GM12878 (cell line): ENCODE measurements around the gene OLFML2B. TPM values are rescaled to one million over a fixed set of nuclear protein-coding genes. Genes with fewer than 3 reads are reported as not detected.

Experiments used
- ATAC-seq: fragments of 200-7000 bp; cut with Tn5 transposase; 3 replicates; pipeline ENCODE4 v1.9.1; 2020; ENCODE audit warnings: mild to moderate bottlenecking, moderate library complexity
- BruUV-seq: library from RNA; stranded (reverse); fragments of 400-500 nt; replicated peaks from 2 replicates; lab custom pipeline; 2021; lab: Mats Ljungman, UMichigan
- CTCF ChIA-PET: fragments of 300-600 bp; sonication (Branson Sonifier 250); formaldehyde crosslinking; extraction: SDS; loops from one replicate; lab custom pipeline; 2021; ENCODE audit warnings: inconsistent platforms; lab: Yijun Ruan, JAX
- POLR2A ChIA-PET: fragments of 350-600 bp; formaldehyde crosslinking; extraction: SDS; loops from one replicate; lab custom pipeline; 2021; ENCODE audit warnings: inconsistent platforms; lab: Charles Lee
- RAD21 ChIA-PET: fragments of 300-600 bp; sonication (Branson Sonifier 250); formaldehyde crosslinking; loops from one replicate; lab custom pipeline; 2023; ENCODE audit warnings: antibody characterized with exemption; ENCODE audit not compliant: unreplicated experiment; lab: Charles Lee
- SMC1A ChIA-PET: fragments of 300-600 bp; sonication (Branson Sonifier 250); formaldehyde crosslinking; loops from one replicate; lab custom pipeline; 2023; ENCODE audit not compliant: unreplicated experiment, uncharacterized antibody; lab: Charles Lee
- DNase-seq: peaks from one replicate; pipeline ENCODE4 v3.0.0-alpha.2; 2011; ENCODE audit warnings: low read depth, low spot score
- FAIRE-seq: peaks from 3 replicates; lab custom pipeline; 2011; peaks lifted over from hg19 to GRCh38; lab: Jason Lieb, UNC
- H2AFZ ChIP-seq: 2 replicates; pipeline ENCODE4 v1.6.0; 2011; ENCODE audit warnings: low read depth, low read length, control low read depth; ENCODE audit not compliant: control insufficient read depth
- H3K27ac ChIP-seq: 2 replicates; pipeline ENCODE4 v1.5.1; 2011; ENCODE audit warnings: control low read depth; ENCODE audit not compliant: control insufficient read depth, insufficient read depth
- H3K27me3 ChIP-seq, 2 experiments: replicated peaks in 1 of 2; 2 replicates each; pipeline versions ENCODE4 v1.6.0 to v1.6.1; 2011; ENCODE audit warnings: low read length in 1 of 2; ENCODE audit not compliant: control insufficient read depth in 2 of 2, insufficient read depth in 2 of 2
- H3K36me3 ChIP-seq, 2 experiments: 2 replicates each; pipeline ENCODE4 v1.5.1; 2011; ENCODE audit warnings: low read length in 1 of 2; ENCODE audit not compliant: control insufficient read depth in 2 of 2, insufficient read depth in 2 of 2
- H3K4me1 ChIP-seq: 2 replicates; pipeline ENCODE4 v1.6.1; 2011; ENCODE audit warnings: mild to moderate bottlenecking, low read length, moderate library complexity, mixed read lengths; ENCODE audit not compliant: control insufficient read depth, insufficient read depth
- H3K4me2 ChIP-seq: 2 replicates; pipeline ENCODE4 v1.6.0; 2011; ENCODE audit warnings: control low read depth; ENCODE audit not compliant: control insufficient read depth, insufficient read depth
- H3K4me3 ChIP-seq: fragments of 200-600 bp; sonication (generic); 2 replicates; pipeline ENCODE4 v1.5.1; 2016
- H3K79me2 ChIP-seq: 2 replicates; pipeline ENCODE4 v1.6.0; 2011; ENCODE audit warnings: low read length; ENCODE audit not compliant: control insufficient read depth, insufficient read depth
- H3K9ac ChIP-seq: 2 replicates; pipeline ENCODE4 v1.8.0; 2011; ENCODE audit warnings: low read length, control low read depth, mixed read lengths; ENCODE audit not compliant: control insufficient read depth, insufficient read depth
- H3K9me3 ChIP-seq: replicated peaks from 3 replicates; pipeline ENCODE4 v1.5.1; 2011; ENCODE audit warnings: mild to moderate bottlenecking, low read length; ENCODE audit not compliant: control insufficient read depth, insufficient read depth
- H4K20me1 ChIP-seq: 2 replicates; pipeline ENCODE4 v1.6.0; 2011; ENCODE audit not compliant: control insufficient read depth, insufficient read depth
- CHD4 ChIP-seq: fragments of 200-600 bp; sonication (generic); IDR thresholded peaks from 2 replicates; pipeline ENCODE4 v1.6.1; 2016; ENCODE audit warnings: mild to moderate bottlenecking
- CTCF ChIP-seq, 3 experiments: IDR thresholded peaks in 2 of 3; conservative IDR thresholded peaks in 1 of 3; 2 replicates each; pipeline ENCODE4 v1.5.1; 2011; ENCODE audit warnings: low read depth in 3 of 3, low read length in 3 of 3, mild to moderate bottlenecking in 3 of 3, control low read depth in 2 of 3, moderate library complexity in 2 of 3, inconsistent platforms in 1 of 3, mixed read lengths in 1 of 3; ENCODE audit not compliant: control insufficient read depth in 2 of 3, insufficient read depth in 1 of 3; ENCODE audit errors: extremely low read depth in 1 of 3
- GATAD2B ChIP-seq: fragments of 450-650 bp; conservative IDR thresholded peaks from 2 replicates; pipeline ENCODE4 v1.6.1; 2017; ENCODE audit warnings: low read depth, mild to moderate bottlenecking, moderate library complexity
- JUND ChIP-seq: IDR thresholded peaks from 2 replicates; pipeline ENCODE4 v1.6.1; 2012; ENCODE audit warnings: low read depth, mild to moderate bottlenecking, low read length, improper control_type of control experiment, moderate library complexity
- MEF2B ChIP-seq: fragments of 450-650 bp; IDR thresholded peaks from 2 replicates; pipeline ENCODE4 v1.6.1; 2018; ENCODE audit warnings: mild to moderate bottlenecking, moderate library complexity; ENCODE audit not compliant: partially characterized antibody, poor library complexity, severe bottlenecking
- NFYA ChIP-seq: IDR thresholded peaks from 2 replicates; pipeline ENCODE4 v1.6.1; 2011; ENCODE audit warnings: low read depth, mild to moderate bottlenecking, low read length, improper control_type of control experiment, borderline replicate concordance
- PAX5 ChIP-seq: IDR thresholded peaks from 2 replicates; pipeline ENCODE4 v1.6.1; 2011; ENCODE audit warnings: low read depth, low read length, borderline replicate concordance
- PML ChIP-seq: IDR thresholded peaks from 2 replicates; pipeline ENCODE4 v1.6.1; 2012; ENCODE audit warnings: low read length, inconsistent platforms
- RAD21 ChIP-seq: IDR thresholded peaks from 2 replicates; pipeline ENCODE4 v1.6.1; 2011; ENCODE audit warnings: mild to moderate bottlenecking, low read depth, low read length, moderate library complexity; ENCODE audit not compliant: insufficient read depth
- REST ChIP-seq: IDR thresholded peaks from 2 replicates; pipeline ENCODE4 v1.6.1; 2012; ENCODE audit warnings: mild to moderate bottlenecking, low read depth, low read length
- SPI1 ChIP-seq: IDR thresholded peaks from 2 replicates; pipeline ENCODE4 v1.6.1; 2011; ENCODE audit warnings: low read depth, mild to moderate bottlenecking, low read length, moderate library complexity, borderline replicate concordance; ENCODE audit not compliant: insufficient read depth
- SREBF1 ChIP-seq: IDR thresholded peaks from 2 replicates; pipeline ENCODE4 v1.6.1; 2012; ENCODE audit warnings: mild to moderate bottlenecking, low read length
- ZSCAN29 ChIP-seq: fragments of 450-650 bp; IDR thresholded peaks from 2 replicates; pipeline ENCODE4 v1.6.1; 2017; ENCODE audit warnings: mild to moderate bottlenecking, moderate library complexity
- WGBS: methylation state at CpG from one replicate; pipeline ENCODE4 v1.1.6; 2016; ENCODE audit warnings: low lambda C conversion rate; ENCODE audit not compliant: insufficient replicate concordance, insufficient coverage; ENCODE audit errors: missing lambda C conversion rate; 5-methylcytosine and 5-hydroxymethylcytosine counted together
- in situ Hi-C: fragments of 300-500 bp; cut with MboI; formaldehyde crosslinking; loops from 9 replicates; pipeline ENCODE4 v1.14.3; 2018; ENCODE audit warnings: mixed read lengths
- intact Hi-C: fragments of 100-400 bp; cut with micrococcal nuclease; formaldehyde crosslinking; loops from one replicate; pipeline ENCODE4 v1.14.2; 2022; ENCODE audit not compliant: unreplicated experiment
- polyA plus RNA-seq, 11 experiments: library from polyadenylated mRNA; depleted of rRNA in 4 of 11; unstranded in 6 of 11; stranded (reverse) in 5 of 11; fragments of >200 nt; fragmentation: Nextera tagmentation in 4 of 11; fragmentation: Illumina TruSeq in 1 of 11; extraction: Ambion mirVana in 4 of 11; extraction: Trizol in 1 of 11; gene quantifications; 1 replicate in 1 of 11; 2 replicates in 10 of 11; pipeline versions ENCODE4 v1.2.1 to v1.2.3, GENCODE V29; 2011 to 2016; ENCODE audit warnings: inconsistent platforms in 2 of 11, missing spikeins in 2 of 11, low read depth in 1 of 11
- total RNA-seq, 4 experiments: library from RNA; depleted of rRNA in 3 of 4; stranded (reverse); fragments of >200 nt in 3 of 4; fragmentation: Illumina TruSeq in 1 of 4; extraction: Trizol in 1 of 4; gene quantifications; 2 replicates each; pipeline versions ENCODE4 v1.2.1 to v1.2.3, GENCODE V29; 2013 to 2021
- TF ChIP-seq, protein P1 (sequence below): IDR thresholded peaks from 2 replicates; pipeline ENCODE4 v1.6.1; 2012; ENCODE audit warnings: low read depth, low read length, improper control_type of control experiment
- TF ChIP-seq, protein P2 (sequence below): fragments of 450-650 bp; IDR thresholded peaks from 2 replicates; pipeline ENCODE4 v1.6.1; 2017; ENCODE audit warnings: mild to moderate bottlenecking

Gene OLFML2B
- total and polyA plus RNA-seq, 10 of the 15 experiments (the other 5 are each of a cell fraction or from before 2014, with no cell fraction given): not detected

GRCh38 chr1:162065016-162065415 lies 41.3 kb upstream of the OLFML2B start:
- ChIA-PET CTCF (interaction anchor here (0.6 kb wide), 1 partner anchor 211 kb away, joined by 4 read pairs; no protein-coding TSS in a partner anchor), SMC1A (no interaction called here)
- no peak overlapping the region for H3K9ac ChIP-seq

More at GRCh38 chr1:162065016-162065415, 41.3 kb upstream of the OLFML2B start:
- 0% methylated on average over 2 of the region's 2 CpGs for WGBS
- no peak for ATAC-seq
- Histone ChIP-seq H3K36me3 (no peaks in the 10 kb centered on the region), H3K4me1 (no peaks in the 10 kb centered on the region), H3K4me2 (no peak overlapping the region), H3K27ac (no peak overlapping the region), H3K9me3 (no peaks in the 10 kb centered on the region), H4K20me1 (no peaks in the 10 kb centered on the region), H3K79me2 (no peaks in the 10 kb centered on the region), H2AFZ (no peak overlapping the region), H3K4me3 (no peak overlapping the region), H3K27me3 (peaks cover under 1 to 3% of the 10 kb centered on the region in 2 experiments)
- RAD21 ChIA-PET: no interaction called here
- intact Hi-C loops: no loop called here
- in situ Hi-C loops: no loop called here
- POLR2A ChIA-PET: no interaction called here
- DNase-seq: no peak
- FAIRE-seq: no peak
- no TSS peak for BruUV-seq
- TF ChIP-seq MEF2B: no peak
- TF ChIP-seq SPI1: no peak
- TF ChIP-seq ZSCAN29: no peak
- no peak for TF ChIP-seq REST
- no peak for TF ChIP-seq PAX5
- TF ChIP-seq, protein P1, sequence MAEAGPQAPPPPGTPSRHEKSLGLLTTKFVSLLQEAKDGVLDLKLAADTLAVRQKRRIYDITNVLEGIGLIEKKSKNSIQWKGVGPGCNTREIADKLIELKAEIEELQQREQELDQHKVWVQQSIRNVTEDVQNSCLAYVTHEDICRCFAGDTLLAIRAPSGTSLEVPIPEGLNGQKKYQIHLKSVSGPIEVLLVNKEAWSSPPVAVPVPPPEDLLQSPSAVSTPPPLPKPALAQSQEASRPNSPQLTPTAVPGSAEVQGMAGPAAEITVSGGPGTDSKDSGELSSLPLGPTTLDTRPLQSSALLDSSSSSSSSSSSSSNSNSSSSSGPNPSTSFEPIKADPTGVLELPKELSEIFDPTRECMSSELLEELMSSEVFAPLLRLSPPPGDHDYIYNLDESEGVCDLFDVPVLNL: no peak
- no peak for TF ChIP-seq CTCF (IDR thresholded peaks at IDR 0.05 in 2 of 3, conservative IDR thresholded peaks at IDR 0.05 in 1 of 3; ENCODE audit: control insufficient read depth in 2 of 3, extremely low read depth in 1 of 3, insufficient read depth in 1 of 3, low read depth in 3 of 3, low read length in 3 of 3)
- TF ChIP-seq, protein P2, sequence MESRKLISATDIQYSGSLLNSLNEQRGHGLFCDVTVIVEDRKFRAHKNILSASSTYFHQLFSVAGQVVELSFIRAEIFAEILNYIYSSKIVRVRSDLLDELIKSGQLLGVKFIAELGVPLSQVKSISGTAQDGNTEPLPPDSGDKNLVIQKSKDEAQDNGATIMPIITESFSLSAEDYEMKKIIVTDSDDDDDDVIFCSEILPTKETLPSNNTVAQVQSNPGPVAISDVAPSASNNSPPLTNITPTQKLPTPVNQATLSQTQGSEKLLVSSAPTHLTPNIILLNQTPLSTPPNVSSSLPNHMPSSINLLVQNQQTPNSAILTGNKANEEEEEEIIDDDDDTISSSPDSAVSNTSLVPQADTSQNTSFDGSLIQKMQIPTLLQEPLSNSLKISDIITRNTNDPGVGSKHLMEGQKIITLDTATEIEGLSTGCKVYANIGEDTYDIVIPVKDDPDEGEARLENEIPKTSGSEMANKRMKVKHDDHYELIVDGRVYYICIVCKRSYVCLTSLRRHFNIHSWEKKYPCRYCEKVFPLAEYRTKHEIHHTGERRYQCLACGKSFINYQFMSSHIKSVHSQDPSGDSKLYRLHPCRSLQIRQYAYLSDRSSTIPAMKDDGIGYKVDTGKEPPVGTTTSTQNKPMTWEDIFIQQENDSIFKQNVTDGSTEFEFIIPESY: no peak
- TF ChIP-seq PML: no peak
- no peak for TF ChIP-seq CHD4
- TF ChIP-seq NFYA: no peak
- no peak for TF ChIP-seq SREBF1
- no peak for TF ChIP-seq GATAD2B
- no peak for TF ChIP-seq JUND
- no peak for TF ChIP-seq RAD21
